ENCODE results near the gene ARHGAP10. TPM values are rescaled to one million over a fixed set of nuclear protein-coding genes. Genes with fewer than 3 reads are reported as not detected.

The ARHGAP10 gene
- total RNA-seq, 1 donor from 2014 or later: 37.0 TPM

DNA sequence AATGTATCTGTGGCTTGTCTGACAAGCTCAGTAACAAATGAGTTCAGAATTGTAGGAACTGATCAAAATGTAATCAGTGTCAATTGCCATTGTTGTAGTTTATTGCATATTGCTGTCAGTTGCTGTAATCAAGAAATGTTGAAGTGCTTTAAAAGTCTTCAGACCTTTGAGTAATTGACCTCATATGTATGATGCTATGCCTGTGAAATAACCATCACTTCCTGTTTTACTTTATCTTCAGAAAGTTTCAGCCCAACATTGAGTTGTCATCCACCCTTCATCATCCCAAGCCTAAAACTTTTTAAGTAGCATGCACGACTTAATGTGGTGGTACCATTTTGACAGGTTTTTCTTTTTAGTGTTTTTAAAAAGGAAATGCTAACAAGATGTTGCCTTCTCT is 212.4 kb downstream of the ARHGAP10 start:
- DNase-seq (ENCODE audit: low read depth): no peak

DNA sequence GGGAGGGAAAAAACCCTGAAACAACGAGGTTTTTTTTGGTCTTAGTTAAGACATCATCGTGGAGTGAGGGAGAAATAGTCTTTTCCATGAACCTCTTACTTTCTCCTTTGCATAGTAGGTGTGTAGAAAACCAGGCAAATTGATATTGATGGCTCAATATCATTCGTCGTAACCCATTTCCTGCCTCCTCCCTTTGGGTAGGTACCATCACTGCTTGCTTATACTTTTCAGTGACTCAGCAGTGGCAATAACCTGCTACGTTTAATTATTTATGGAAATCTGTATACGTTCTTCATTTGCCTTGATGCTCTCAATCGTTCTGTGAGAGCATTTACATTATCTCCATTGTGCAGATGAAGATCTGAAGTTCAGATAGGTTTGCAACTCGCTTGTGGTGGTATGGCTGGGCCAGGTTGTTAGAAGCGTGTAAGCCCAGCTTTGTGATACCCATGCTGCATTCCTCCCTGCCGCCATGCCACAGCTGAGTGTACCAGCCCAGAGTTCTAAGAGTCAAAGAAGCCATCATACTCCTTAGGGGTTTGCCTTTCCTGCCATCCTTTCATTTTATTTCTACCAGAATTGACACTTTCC is 212.9 kb downstream of the ARHGAP10 start:
- DNase-seq (ENCODE audit: low read depth): no peak

DNA sequence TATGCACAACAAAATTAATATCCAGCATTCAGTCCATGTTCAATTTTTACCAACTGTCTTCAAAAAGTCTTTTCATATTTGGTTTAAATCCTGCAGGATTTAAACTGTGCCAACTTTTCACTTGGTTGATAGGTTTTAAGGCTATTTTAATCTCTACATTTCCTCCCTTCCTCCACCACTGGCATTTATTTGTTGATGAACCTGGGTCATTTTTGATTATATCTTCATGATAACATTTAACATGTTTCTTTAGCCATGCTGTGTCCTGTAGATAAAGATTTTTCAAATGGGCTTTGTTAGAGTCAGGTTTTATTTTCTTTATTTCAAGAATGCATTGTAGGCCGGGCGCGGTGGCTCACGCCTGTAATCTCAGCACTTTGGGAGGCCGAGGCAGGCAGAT is 216.4 kb downstream of the ARHGAP10 start:
- DNase-seq (ENCODE audit: low read depth): no peak

DNA sequence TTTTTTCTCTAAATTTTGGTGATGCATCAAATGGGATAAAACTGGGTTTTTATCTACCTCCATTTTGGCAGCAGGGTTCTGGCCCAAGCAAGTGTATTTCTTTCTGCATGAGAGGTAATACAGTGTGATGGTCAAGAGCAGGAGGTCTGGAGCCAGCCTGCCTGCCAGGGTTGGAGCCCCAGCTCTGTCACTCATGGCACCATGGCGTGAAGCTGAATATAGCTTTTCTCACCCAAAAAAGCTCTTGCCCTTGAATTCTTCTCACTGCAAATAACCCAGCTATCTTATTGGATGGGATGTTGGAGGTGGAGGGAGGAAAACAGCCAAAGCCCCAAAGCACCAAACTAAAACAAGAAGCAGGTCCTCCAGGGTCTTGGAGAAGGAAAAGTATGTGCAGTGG is 218.4 kb downstream of the ARHGAP10 start:
- no peak for DNase-seq (ENCODE audit: low read depth)

DNA sequence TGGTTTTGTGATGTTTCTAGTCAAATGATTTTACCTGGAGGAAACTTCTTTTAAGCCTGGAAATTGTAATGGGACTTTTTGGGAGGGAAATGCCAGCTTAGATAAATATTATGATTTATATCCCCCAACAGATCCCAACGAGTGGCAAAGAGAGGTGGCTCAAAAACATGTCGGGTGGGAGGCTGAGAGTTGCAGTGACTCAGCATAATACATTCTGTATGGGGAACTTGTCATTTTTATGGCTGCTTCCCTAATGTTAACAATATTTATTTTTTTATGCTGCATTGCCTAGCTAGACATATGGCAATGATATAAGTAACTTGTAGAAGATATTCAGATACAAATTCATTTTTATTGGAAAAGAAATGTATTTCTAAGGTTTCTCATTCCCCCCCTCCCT is 219.0 kb downstream of the ARHGAP10 start:
- DNase-seq (ENCODE audit: low read depth): no peak

DNA sequence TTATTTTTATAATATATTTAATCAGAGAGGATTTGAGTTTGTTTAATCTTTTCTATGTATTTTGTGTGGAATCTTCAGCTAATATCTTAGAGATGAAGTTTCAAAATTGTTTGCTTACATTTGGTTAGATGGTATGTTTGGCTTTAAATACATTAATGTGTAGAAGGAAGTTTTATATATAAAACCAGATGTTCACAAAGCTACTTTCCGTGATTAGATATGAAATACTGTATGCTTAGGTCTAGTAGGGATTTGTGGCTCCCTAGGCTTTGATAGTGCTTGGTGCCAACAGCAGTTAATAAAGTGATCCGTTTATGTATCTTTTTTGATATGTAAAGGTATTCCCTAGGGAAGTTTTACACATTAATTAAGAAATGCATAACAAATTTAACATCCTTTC is 223.0 kb downstream of the ARHGAP10 start:
- DNase-seq (ENCODE audit: low read depth): no peak

DNA sequence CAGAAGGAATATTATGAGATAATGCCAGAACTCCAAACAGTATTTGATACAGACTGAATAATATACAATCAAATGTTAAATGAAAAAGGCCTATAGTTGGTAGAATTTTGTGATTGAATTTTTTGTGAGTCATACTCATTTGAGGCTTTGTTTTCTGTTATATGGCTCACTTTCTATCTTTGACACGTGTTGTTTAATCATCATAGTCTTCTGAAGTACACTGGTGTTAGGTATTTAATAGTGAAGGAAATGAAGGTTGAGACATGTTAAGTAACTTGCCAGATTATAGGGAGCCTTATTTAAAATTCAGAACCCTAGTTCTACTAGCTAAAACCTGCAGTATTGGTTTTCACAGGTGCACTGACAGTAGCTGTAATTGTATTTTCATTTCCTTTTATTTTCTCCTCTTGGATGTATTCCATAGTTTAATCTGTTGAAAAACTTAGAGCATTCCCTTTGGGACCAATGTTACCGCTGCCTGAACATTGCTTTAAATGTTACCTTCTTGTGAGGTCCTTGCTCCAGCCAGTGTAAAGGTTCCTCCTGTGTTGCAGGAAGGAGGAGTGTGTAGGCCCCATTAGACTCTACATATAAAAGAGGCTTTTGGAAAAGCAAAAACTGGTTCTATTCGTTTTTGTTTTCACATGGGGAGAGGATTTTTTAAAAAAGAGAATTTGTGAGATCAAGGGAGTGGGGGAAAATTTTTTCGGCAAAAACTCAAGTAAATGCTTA is 224.1 kb downstream of the ARHGAP10 start:
- DNase-seq (ENCODE audit: low read depth): no peak

DNA sequence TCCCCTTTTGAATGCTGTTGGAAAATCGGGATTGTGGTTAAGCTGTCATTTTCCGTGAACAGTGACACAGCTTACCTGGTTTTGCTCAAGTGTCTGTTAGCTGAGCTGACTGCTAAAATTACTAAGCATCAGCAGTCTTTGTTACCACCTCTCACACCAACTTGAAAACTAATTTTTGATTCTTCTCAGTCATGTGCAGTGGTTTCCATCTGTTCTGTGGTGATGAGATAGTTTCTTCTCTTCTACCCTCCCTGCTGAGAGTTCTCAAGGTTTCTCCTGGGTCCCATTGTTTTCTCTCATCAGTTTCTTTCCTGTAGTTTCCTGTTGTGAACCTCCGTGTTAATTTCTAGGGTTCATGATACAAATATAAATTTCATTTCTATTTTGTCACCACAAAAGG is 225.6 kb downstream of the ARHGAP10 start:
- DNase-seq (ENCODE audit: low read depth): no peak

DNA sequence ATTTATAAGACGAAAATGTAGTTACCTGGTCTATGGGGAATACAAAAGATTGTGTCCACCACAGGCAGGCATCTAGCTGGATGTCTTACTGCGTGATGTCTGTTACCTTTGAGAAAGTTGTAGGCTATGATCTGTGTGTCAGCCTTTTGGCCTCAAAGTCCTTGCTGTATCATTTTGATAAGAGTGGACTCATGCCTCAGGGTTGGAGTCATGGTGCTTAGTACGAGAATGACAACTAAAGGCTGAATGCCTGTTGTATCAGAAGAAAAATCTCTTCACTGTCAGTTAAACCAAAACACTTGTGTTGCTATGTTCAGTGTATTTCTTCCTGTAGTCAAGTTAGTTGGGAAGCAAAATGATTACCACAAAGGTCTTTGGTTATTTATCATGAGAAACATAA is 226.2 kb downstream of the ARHGAP10 start:
- no peak for DNase-seq (ENCODE audit: low read depth)

DNA sequence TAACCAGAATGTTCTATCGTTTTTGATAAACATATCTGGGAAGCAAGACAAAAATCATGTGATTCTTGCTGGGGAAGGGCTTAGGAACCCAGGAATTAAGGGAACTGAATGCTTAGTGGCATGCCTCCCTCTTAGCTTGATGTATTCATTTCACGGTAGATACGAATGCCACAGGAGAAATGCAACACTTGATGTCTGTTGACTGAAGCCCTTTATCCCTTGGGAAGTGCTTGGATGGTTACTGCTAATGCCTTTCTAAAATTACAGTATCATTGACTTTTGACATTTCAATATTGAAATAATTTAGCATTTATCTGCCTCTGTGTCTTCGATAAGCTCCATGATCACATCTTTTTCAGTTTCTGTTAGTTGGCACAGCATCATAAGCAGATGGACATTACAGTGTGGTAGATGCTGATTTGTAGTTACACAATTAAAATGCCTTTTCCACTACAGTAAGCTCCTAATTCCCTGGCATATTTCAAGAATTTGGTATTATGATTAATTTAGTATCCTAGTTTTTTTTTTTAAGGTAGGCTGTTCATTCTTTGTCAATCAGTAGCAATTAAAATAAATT is 226.7 kb downstream of the ARHGAP10 start:
- DNase-seq (ENCODE audit: low read depth): no peak

DNA sequence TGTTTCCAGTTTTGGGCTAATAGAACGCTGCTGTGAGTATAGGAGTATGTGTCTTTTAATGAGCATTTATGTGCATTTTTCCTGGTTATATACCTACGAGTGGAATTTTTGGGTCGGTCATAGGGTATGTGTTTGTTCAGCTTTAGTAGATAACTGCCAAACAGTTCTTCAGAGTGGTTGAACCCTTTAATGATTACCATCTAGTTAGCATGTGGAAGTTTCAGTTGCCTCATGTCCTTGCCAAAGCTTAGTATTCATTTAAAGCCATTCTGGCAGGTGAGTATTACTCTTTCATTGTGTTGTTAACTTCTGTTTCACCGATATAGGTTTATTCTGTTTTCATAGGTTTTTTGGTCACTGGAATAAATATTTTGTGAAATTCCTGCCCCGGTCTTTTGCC is 229.1 kb downstream of the ARHGAP10 start:
- DNase-seq (ENCODE audit: low read depth): no peak

DNA sequence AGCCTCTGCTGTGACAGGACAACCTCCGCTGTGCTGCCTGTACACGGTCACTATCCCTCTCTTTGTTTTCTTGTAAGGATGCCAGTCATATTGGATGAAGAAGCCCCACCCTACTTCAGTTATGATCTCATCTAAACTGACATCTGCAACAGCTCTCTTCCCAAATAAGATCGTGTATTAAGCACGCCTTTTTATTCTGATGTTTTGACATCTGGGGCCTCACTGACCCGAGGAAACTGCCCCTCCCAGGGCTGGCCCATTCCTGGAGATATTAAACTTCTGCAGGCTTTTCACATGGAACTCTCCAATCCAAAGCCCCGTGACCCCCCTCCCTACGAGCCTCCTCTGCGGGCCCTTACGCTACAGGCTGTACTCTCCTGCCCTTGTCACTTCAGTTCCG is 232.0 kb downstream of the ARHGAP10 start:
- DNase-seq (ENCODE audit: low read depth): no peak

DNA sequence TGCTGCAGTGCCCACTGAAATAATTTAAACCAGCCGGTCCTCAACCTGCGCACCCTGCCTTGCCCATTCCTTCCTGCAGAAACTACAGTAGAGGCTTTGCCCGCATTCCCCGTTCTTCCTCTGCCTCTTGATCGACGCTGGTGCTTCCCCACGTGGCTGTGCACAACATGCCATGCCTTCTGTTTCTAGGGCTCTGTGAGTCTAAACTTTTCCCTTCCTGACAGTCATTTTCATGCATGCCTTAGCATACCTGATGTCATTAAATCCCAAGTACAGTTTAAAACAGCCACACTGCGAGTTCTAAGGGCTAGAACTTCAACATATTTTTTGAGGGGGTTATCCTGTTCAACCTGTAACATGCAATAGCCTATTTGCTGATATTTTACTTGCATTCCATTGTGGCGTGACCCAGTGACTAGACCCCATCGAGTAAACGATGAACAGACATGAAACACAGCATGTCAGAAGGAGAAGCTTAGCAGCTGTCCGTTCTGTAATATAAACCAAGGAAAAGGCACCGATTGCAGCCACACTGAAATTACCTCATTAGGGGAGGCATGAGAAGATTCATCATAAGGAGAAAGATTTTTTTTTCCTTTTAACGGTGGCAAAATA is 232.5 kb downstream of the ARHGAP10 start:
- DNase-seq (ENCODE audit: low read depth): no peak

DNA sequence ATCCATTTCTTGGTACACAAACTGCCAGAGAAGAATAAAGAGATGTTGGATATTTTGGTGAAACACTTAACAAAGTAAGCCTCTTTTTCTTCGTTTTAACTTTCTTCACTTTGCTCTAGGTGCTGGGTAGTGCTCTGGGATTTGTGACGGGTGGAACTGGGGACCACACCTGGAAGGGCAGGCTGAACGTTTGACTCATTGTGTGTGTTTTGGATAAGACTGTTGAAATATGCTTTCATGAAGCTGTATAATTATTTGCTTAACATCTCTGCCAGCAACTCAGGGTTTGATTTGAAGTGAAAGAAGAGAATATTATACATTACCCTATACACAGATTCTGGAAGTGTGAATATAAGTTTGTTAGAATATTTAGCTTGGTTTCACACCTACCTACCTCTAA is 233.2 kb downstream of the ARHGAP10 start:
- DNase-seq (ENCODE audit: low read depth): no peak

DNA sequence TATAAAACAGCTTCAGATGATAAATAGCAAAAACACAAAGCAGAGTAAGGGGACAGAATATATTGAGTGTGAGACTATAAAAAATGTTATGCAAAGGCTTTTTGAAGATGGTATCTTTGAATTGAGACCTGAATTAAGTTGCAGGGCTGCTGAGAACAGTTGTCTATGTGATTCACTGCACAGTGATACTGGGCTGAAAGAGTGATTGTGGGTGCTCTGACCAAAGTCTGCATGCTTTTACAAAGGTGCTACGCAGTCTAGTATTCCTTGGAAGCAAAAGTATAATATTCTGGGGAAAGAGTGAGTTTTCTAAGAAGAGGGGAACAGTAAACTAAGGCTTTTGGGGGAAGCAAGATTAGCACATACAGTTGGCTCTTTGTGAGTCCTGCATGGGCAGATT is 234.0 kb downstream of the ARHGAP10 start:
- no peak for DNase-seq (ENCODE audit: low read depth)

DNA sequence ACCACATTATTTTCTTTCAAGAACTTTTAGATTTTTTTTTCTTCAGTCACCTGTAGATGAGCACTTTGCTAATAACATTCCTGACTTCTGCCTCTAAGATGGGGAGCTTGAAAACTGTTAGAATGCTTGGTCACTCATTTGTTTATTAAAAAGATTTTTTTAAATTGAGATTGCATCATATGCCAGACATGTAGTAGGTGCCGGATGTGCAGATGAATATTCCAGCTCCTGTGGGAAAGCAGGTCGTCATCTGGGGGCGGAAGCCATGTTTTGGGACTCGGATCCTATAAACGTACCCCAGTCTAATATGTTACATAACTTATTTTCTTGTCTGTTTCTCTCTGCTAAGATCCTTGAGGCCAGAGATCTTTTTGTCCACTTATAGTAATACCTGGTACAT is 236.8 kb downstream of the ARHGAP10 start:
- no peak for DNase-seq (ENCODE audit: low read depth)

DNA sequence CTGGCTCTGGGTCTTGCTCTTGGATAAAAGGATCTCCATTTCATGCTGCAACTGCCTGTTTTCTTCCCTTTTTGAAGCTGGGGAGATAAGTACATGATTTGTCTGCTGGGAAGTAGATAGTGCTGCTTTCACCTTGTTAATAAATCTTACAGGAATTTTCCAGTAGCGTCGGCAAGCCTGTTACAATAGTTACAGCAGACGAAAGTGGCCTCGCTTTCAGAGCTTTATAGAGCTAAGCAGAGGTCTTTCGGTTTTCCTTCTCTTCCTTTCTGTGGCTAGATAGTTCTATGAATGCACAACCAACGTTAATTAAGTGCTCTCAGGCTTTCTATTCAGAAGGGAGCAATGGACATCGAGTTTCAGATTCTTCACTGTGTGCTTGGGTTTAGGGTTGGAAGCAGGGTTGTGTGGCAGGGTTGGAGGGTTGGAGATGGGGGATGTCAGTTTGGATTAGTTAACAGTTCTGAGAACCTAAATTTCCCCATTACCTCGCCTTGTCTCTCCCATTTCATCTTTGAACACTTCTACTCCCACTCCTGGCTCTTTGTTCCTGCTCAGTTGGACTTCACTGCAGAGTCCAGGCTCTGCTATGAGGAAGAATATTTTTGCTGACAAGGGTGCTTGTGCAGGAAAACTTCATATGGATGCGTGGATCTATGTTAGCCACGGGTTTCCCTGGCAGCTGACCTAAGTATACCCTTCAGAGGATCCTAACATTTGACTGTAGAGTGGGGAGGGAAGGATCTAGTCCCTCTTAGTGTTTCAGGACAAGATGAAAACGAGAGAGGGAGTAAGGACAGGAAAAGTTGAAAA is 237.9 kb downstream of the ARHGAP10 start:
- DNase-seq (ENCODE audit: low read depth): no peak

DNA sequence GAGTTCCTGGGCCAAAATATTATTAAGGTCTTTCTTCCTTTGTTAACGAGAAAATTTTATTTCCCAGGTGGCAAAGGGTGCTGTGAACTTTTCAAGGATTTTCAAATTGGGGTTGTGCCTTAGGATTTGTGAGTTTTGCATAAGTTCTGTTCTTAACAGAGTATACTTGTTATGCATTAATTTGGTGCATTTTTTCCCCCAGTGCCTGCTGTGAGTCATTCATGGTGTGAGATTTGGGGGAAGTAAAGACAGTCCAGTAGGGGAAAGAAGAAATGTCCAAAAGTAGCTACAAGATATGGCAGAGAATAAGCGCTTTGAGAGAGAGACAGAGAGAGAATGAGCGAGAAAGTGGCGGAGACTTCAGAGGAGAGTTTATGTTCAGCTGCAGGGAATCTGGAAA is 239.2 kb downstream of the ARHGAP10 start:
- DNase-seq (ENCODE audit: low read depth): no peak

DNA sequence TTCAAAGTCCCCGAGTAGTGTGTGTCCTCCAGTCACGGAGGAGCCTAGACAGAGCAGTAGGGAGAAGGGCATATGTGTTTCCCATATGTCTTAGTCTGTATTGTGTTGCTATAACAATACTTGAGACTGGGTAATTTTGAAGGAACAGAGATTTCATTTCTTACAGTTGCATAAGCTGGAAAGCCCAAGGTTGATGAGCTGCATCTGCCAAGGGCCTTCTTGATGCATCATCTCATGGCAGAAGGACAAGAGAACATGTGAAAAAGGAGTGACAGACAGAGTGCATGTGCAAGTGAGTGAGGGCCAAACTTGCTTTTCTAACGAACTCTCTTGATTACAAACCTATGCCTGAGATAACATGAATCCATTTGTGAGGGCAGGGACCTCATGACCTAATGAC is 243.4 kb downstream of the ARHGAP10 start:
- peak; percentile 36 for DNase-seq (ENCODE audit: low read depth)

DNA sequence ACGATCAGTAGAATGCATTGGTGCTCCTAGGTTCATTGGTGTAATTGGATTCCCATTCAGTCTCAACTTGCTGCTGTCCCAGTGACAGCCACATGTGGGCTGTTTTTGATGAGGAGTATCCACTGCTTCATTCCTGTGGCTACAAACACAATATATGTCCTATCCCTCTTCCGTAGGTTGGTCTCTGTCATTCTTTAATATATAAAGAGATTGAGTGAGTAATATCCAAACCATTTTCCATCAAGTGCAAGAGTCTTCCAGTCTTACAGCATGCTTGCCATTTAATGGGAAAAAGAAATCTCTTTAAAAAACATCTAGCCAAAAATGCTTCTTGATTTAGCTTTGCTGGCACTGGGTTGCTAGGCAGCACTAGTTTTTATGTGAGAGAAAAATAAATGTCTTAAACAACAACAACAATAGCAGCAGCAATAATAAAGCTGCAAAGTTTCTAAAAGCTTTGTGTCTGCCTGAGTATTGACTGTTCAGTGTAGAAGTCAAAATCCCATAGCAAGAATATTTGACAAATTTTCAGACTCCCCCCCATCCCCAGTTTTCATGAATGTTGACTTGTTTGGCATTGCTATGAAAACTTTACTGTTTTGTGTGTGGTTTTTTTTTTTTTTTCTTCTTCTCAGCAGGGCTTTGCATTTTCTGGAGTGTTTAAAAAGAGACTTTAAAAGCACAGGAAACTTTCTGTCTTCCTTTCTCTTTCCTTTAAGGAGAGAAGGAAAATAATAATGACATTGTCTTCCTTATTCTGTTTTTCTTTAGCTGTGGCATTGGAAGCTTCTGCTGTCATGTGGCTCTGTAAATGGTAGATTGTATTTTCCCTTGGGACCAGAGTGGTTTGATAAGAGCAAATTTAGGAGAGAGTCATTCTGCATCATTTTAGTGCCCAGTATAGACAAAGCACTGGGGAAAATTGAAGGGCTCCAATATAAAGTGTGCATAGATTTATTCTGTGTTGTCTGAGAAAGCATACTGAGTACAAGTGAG is 244.3 kb downstream of the ARHGAP10 start:
- peak; percentile 34 for DNase-seq (ENCODE audit: low read depth)
